IPS-NIHi7 (cell line): Measurements from ENCODE around the gene RSBN1L.
"Not testable (repeated sequence)": the region's sequence is repeated elsewhere in the genome, so short reads cannot be mapped to it uniquely, and the experiment has no call there.

Experiments used
- DNase-seq: peaks from one replicate; pipeline ENCODE4 v3.0.0; 2012; ENCODE audit warnings: mixed read lengths; ENCODE audit errors: extremely low spot score

Gene RSBN1L

DNA sequence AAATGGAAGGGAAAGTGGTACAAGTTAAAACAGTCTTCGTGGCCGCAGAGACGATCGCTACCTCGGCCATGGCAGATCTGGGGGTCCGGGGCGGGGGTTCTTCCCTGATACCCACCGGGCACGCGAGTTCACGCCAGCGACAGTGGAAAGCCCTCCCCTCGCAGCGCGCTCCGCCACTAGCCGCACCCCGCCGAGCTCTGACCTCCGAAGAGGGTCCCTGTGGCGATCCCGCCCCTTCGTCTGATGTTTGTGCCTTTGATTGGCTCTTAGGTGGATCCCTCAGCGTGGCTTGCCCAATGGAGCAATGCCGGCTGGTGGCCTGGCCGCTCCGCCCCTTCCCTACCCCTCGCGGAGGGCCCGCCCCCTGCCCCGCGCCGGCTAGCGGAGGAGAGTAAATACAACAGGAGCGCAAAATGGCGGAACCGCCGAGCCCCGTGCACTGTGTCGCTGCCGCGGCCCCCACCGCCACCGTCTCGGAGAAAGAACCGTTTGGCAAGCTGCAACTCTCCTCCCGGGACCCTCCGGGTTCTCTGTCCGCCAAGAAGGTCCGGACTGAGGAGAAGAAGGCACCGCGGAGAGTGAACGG lies at the start of gene RSBN1L:
Gene RSBN1L, plus strand, starts transcription at position 403 of the 586 bp plus-strand sequence. Its CDS starts 11 bp downstream, at position 414.
- peak; percentile 97 for DNase-seq

DNA sequence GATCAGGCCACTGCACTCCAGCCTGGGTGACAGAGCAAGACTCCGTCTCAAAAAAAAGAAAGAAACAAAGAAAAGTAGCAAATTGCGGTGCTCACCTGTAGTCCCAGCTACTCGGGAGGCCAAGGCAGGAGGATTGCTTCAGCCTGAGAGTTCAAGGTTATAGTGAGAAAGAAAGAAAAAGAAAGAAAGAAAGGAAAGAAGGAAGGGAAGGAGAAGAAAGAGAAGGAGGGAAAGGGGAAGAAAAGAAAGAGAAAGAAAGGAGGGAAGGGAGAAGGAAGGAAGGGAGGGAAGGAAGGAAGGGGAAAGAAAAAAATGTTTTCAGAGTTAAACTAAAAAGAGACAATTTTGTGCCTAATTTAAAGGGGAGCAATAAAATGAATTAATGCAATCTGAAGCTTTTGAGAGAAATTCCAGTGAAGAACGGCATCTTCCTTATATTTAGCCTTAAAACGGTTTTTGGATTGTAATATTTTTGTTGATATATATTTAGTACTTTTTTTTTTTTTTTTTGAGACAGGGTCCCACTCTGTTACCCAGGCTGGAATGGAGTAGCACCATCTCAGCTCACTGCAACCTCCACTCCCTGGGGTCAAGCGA lies 47.4 kb upstream of the RSBN1L start:
- no peak for DNase-seq

DNA sequence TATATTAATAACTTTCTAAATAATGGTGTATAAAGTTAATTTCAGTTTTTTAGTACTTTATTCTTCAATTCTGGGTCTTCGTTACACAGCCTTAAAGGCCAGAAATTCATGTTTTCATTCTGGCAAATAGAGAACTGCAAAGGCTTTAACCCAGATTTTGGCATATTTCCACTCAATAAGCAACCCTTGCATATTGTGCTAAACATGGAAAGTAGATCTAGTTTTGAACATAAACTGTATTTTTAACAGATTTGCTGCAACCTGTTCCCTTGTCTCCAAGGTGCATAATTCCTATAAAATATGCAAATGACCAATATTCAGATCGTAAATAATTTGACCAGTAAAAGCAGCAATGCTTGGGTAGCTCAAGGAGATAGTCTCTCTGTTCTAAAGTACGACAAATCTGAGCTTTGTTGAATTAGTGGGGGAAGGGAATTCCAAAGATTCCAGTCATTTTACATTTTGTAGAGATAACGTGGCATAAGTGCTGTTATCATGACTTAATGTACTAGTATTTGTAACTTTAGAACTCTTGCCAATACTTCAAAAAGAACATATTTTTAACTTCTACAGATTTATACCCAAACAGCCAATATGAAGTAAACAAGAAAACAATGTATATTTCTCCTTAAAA lies 46.4 kb upstream of the RSBN1L start:
- no peak for DNase-seq

DNA sequence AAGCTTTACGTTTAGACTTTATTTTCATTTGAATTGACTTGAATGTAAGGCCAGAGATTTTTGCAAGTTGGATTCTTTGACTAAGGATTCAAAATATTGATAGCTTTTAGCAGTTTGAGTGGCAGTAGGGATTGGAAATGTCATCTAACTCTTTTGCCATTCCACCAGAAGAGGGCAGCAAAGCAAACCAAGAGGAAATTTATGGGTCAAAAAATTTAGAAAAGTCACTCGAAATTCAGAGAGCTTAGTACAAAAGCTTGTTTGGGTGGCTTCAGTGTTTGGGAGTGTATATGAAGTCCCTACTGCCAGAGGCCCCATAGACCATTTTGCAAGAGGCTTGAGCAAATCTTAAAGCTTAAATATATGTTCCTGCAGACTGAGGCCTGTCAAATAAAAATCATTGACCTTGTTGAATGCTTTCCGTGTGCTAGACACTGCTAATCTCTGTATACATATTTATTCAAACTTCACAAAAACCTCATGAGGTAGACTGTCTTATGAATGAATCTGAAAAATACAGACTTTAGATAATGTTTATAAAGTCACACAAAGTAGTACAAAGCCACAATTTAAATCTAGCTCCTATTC lies 44.6 kb upstream of the RSBN1L start:
- DNase-seq = peak; percentile 51

DNA sequence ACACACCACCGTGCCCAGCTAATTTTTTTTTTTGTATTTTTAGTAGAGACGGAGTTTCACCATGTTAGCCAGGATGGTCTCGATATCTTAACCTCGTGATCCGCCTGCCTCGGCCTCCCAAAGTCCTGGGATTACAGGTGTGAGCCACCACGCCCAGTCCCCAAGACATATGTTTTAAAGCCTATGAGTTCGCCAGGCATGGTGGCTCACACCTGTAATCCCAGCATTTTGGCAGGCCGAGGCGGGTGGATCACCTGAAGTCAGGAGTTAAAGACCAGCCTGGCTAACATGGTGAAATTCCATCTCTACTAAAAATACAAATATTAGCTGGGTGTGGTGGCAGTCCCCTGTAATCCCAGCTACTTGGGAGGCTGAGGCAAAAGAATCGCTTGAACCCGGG lies 43.4 kb upstream of the RSBN1L start:
- DNase-seq = not testable (repeated sequence)

DNA sequence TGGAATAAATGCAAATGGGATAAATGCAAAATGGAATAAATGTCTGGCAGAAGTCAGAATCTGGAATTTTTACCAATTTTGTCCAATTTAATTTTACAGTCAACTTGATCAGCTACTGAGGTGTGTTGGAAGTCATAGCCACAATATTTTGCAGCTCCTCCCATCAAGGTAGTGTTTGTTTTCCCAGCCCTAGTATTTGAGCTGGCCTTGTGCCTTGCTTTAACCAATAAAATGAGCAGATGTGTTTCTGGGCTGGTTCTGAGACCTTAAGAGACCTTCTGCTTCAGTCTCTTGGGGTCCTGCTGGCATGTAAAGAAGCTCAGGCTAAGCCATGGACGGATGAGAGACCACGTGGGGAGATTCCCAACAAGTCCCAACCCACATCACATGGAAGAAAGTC lies 42.7 kb upstream of the RSBN1L start:
- no peak for DNase-seq

DNA sequence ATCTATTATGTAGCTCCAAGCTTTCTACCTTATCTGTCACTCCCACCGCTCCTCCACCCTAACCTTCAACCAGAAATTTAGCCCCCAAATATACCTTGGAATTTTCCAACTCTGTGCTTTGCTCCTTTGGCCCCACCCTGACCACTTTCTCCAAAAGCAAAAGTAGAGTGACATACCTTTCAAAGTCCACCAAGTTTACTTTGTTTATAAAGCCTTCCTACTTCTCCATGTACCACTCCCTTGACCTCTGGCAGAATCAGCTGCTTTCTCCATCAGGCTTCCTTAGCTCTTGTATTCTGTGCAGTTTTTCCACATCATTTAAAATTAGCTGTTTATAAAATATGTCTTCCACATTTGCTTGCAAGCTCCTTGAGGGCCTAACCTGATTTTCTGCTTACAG lies 40.9 kb upstream of the RSBN1L start:
- DNase-seq = no peak

DNA sequence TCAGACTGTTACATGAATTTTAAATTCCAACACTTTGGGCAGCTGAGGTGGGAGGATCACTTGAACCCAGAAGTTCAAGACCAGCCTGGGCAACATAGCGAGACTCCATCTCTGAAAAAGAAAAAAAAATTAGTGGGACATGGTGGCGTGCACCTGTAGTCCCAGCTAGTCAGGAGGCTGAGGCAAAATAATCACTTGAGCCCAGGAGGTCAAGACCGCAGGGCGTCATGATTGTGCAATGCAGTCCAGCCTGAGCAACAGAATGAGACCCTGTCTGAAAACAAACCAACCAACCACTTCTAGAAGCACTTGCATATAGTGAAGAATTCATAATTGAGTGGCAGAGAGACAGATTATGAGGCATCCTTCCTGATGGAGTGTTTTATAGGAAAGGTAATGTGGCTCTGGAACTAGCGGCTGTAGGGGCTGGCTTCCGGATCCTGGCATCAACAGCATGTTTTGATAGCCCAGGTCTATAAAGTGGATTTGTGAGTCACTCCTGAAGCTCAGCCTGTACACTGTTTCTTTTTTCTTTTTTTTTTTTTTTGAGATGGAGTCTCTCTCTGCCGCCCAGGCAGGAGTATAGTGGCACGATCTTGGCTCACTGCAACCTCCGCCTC lies 40.3 kb upstream of the RSBN1L start:
- no peak for DNase-seq

DNA sequence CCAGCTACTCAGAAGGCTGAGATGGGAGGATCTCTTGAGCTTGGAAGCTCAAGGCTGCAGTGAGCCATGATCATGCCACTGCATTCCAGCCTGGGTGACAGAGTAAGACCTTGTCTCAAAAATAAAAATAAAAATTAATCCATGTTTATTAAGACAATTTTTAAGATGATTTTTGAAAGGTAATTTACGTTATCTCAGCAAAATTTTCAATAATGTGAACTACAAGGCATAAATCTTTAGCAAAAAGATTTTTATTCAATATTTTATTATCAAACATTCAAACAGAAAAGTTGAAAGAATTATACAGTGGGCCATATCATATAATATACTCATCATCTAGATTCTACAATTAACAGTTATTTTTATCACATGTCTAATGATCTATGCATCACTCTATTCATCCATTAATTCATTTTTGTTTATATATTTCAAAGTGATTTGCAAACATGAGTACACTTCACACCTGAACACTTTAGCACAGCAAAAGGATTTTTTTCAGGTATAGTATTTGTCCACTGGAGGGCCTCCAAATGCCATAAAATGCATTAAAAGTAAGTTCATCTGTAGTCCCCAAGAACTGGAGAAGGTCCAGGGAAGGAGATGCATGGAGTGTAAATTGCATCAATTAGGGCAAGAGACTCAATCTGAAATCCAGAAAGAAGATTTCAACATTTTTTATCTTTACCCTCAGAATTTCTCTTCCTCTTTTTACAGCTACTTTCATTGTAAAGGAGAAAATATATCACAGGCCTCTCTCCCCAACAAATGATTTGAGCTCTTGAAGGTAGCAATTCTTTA lies 38.6 kb upstream of the RSBN1L start:
- peak; percentile 17 for DNase-seq

DNA sequence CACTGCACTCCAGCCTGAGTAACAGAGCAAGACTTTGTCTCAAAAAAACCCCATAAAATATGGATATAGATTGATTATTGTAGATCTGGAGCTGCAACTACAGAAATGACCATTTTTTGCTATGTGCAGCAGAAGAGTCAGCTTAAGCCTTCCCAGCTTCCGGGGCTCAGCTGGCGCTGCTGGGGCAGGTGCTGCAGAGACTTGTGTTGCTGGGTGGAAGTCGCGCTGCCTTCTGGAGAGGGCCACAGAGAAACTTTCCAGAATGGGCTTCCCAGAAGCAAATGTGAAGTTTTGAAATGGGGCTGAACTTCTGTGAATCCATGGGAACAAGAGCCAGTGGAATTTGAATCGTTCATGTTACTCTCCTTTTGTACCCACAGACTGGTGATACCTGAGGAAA lies 37.3 kb upstream of the RSBN1L start:
- no peak for DNase-seq

DNA sequence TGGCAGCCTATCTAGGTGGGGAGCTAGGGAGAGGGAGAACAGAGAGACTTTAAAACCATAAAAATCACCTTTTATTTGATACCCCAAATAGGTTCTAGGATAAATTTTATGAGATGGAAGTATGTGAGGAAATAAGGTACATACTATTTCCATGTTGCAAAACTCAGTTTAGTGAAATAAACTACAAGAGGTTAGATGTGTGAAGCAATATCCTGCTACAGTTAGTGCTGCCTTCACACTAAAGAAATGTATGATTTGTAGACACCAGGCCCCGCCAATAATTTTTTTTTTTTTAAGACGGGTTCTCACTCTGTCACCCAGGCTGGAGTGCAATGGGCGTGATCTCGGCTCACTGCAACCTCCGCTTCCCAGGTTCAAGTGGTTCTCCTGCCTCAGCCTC lies 34.4 kb upstream of the RSBN1L start:
- DNase-seq = no peak

DNA sequence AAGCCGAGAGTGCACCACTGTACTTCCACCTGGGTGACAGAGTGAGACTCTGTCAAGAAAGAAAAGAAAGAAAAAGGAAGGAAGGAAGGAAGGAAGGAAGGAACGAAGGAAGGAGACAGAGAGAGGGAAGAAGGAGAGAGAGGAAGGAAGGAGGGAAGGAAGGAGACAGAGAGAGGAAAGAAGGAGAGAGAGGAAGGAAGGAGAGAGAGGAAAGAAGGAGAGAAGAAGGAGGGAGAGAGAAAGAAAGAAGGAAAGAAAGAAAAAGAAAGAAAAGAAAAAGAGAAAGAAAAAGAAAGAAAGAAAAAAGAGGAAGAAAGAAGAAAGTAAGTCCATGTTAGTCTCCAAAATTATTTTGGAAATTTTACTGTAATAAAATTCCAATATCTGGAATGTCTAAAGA lies 33.4 kb upstream of the RSBN1L start:
- DNase-seq = no peak

DNA sequence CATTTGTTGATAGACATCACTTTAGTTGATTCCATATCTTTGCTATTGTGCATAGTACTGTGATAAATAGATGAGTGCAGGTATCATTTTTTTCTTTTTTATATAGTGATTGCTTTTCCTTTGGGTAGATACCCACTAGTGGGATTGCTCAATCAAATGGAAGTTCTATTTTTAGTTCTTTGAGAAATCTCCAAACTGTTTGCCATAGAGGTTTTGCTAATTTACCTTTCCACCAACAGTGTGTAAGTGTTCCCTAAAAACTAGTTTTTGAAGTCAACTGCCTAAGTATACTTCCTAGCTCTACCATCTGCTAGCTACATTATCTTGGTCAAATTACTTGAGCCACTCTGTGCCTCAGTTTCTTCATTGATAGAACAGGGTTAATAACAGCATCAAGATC lies 31.5 kb upstream of the RSBN1L start:
- DNase-seq = no peak

DNA sequence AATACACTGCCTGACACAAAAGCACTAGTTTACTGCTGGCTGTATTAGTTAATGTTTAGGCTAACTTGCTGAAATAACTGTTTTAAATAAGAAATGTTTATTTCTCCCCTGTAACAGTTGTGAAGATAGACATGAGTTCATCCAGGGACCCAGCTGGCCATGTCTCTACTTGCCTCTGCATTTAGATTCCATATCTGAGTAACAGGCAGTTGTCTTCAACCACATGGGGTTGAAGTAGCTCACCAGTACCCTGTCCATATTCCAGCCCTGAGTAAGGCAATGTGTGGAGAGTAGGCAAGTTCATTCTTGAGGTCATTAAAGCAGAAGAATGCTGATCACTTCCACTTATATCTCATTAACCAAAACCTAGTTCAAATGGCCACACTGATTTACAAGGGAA lies 31.1 kb upstream of the RSBN1L start:
- no peak for DNase-seq

DNA sequence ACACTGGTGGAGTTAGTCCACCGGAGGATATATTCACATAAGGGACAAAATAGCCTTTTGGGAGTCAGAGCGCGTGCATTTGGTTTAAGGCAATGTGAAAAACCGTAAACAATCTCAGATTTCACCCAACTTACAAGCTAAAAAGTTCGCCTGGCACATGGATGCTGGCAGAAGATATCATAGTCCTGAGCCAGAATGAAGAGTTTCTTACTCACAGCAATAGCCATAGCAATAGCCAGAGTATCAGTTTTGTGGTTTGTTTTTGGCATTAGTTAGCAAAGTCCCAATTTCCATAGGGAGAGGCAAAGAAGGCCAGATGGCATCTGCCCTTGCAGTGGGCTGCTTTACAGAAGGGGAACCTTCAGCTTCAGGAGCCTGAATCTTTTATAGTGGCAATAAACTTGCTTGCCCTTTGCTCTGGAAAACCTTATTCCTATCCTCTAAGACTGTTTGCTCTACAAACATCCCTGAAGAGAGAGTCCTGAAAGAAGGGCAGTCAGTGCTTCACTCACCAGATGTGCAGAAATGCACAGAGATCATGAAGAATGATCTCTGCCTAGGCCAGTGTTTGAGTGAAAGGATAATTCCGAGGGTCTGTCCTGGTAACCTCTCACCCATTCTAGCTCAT lies 28.7 kb upstream of the RSBN1L start:
- DNase-seq = no peak

DNA sequence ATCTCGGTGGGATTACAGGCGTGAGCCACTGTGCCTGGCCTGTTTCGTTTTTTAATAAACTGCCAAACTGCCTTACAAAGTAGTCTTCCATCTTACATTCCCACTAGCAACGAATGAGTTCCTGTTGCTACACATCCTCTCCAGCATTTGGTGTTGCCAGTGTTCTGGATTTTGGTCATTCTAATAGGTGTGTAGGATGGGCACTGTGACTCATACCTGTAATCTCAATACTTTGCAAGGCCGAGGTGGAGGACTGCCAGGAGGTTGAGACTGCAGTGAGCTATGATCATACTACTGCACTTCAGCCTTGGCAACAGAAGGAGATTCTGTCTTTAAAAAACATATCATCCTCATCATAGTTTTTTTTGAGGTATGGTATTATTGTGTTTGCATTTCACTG lies 21.4 kb upstream of the RSBN1L start:
- DNase-seq = no peak

DNA sequence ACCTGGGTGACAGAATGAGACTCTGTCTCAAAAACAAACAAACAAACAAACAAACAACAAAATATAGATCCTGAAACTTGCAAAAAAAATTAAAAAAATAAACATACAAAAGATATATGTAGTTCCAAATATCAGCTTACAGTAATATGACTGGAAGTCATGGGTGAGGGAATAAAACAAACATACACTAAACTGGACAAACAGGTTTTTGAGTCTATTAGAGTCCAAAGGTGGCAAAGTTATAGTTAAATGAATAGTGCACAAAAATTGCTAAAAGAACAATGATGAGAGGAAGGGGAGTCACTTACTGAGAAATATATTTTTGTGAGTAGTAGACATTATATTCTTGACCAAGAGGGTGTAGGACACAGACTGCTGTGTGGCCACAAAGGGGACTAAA lies 16.7 kb upstream of the RSBN1L start:
- DNase-seq = no peak

DNA sequence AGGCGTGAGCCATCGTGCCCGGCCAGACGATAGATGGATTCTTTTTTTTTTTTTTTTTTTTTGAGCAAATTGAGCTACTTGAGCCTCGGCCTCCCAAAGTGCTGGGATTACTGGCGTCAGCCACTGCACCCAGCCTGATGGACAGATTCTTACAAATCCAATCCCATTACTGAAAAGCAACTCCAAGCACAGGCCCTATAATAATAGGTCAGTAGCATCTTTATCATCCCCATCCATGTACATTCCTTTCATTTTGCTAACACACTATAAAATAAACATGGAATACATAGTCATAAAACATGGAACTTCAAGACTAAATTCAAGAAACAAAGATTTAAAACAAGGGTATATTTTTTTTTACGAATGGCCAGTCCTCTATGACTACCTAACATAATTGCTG lies 16.0 kb upstream of the RSBN1L start:
- no peak for DNase-seq

DNA sequence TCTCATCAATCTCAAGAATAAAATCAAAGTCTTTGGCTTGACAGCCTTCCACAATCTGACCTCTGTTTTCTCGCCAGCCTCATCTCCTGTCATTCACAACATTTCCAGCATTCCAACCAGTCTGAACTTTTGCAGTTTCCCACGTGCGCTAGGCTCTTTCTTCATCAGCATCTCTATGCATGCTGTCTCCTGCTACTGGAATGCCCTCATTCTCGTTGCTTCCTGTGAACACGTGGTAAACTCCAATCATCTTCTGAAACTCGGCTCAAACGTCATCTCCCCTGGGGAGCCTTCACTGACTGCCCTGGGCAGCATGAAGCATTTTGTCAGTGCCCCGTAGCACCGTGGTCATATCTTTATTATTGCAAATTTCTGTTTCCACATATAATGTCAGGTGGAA lies 12.2 kb upstream of the RSBN1L start:
- peak; percentile 31 for DNase-seq

DNA sequence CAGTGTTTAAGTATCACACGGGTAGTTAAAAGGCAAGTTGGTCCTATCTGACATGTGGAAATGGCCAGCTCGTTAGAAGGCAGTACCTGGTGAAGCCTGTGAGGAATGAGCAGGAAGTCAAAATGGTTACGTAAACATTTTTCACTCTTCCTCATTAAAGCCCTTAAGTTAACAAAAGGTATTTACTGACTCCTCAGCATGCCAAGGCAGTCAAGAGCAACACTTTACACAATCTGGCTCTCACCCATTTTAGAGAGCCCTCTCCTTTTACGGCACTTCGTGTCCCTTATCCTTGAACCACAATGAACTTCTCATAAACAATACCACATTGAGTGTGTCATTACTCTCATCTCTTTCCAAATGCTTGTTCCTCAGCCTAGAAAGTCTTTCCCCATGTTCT lies 11.0 kb upstream of the RSBN1L start:
- DNase-seq = peak; percentile 18

DNA sequence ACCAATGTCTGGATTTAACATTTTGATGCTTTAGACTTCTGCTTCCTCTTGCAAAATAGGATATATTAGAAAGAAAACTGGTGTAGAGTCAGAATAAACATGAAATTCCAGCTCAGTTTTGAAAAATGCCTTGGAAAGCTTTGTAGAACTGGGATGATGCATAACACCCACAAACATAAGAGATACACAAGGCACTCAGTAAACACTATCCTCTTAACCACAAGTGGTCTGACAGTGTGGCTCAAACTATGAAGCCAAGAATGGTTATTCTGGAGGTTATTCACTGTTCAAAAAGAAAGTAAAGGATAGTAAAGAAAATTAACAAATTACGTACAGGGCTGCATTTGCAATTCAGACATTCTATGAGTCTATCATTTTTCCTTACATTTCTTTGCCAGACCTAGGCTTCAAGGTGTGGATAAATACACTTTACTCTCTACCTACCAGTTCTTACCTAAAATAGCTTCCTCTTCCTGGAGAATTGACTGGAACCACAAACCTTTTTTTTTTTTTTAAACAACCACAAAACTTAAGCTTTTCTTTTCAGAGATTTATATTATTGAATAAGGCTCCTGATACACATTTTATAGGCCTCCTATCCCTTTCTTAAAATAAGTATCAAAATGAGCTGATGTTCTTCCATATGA lies 9.0 kb upstream of the RSBN1L start:
- no peak for DNase-seq
